ENCODE results near the gene SNX8. TPM values are rescaled to one million over a fixed set of nuclear protein-coding genes. Genes with fewer than 3 reads are reported as not detected.

The SNX8 gene
- total RNA-seq (2022; extraction: Qiagen RNA extraction; ENCODE audit: low read depth) = 49.3 to 121 TPM (median 97.7 TPM) in 5 replicates

GRCh38 chr7:2314209-2314955, at the start of gene SNX8:
TSS of gene SNX8 (minus strand) at chr7:2314441. CDS start at chr7:2314421, 20 bp downstream.

GRCh38 chr7:2354186-2354938, 40.1 kb upstream of the SNX8 start, which contains the start of gene EIF3B:
TSS of gene EIF3B (plus strand) at chr7:2354827. CDS start at chr7:2354922, 95 bp downstream.

GRCh38 chr7:2241580-2242540, 72.4 kb downstream of the SNX8 start, which contains the start of the genes MRM2 and NUDT1:
TSS of gene MRM2 (minus strand) at chr7:2242205. CDS start at chr7:2242169, 36 bp downstream.
TSS of gene NUDT1 (plus strand) at chr7:2242226. CDS start at chr7:2244575, 2,349 bp downstream.

GRCh38 chr7:2232766-2233520, 81.3 kb downstream of the SNX8 start, which contains the start of gene MAD1L1:
TSS of gene MAD1L1 (minus strand) at chr7:2232945. CDS start at chr7:2230133, 2,812 bp downstream.

Other genes starting within 250 kb of the SNX8 start
- 20.0 to 26.2 TPM (median 24.1 TPM) in 5 replicates for gene MAD1L1, start 81.5 kb downstream of the SNX8 start, total RNA-seq (2022; extraction: Qiagen RNA extraction; ENCODE audit: low read depth)
- 48.1 to 57.2 TPM (median 51.9 TPM) in 5 replicates for gene MRM2, start 72.2 kb downstream of the SNX8 start, total RNA-seq (2022; extraction: Qiagen RNA extraction; ENCODE audit: low read depth)
- gene NUDT1, start 72.2 kb downstream of the SNX8 start, total RNA-seq (2022; extraction: Qiagen RNA extraction; ENCODE audit: low read depth) = 80.0 to 110 TPM (median 107 TPM) in 5 replicates
- 222 to 248 TPM (median 229 TPM) in 5 replicates for gene EIF3B, start 40.4 kb upstream of the SNX8 start, total RNA-seq (2022; extraction: Qiagen RNA extraction; ENCODE audit: low read depth)
- gene CHST12, start 89.2 kb upstream of the SNX8 start, total RNA-seq (2022; extraction: Qiagen RNA extraction; ENCODE audit: low read depth) = 9.0 to 13.4 TPM (median 12.1 TPM) in 5 replicates
- not detected in 5 replicates for gene GRIFIN, start 162.0 kb upstream of the SNX8 start, total RNA-seq (2022; extraction: Qiagen RNA extraction; ENCODE audit: low read depth)
- 15.4 to 26.6 TPM (median 25.4 TPM) in 5 replicates for gene LFNG, start 205.3 kb upstream of the SNX8 start, total RNA-seq (2022; extraction: Qiagen RNA extraction; ENCODE audit: low read depth)
- 23.1 to 37.7 TPM (median 33.0 TPM) in 5 replicates for gene BRAT1, start 241.1 kb upstream of the SNX8 start, total RNA-seq (2022; extraction: Qiagen RNA extraction; ENCODE audit: low read depth)
- 10.5 to 13.7 TPM (median 11.7 TPM) in 5 replicates for gene IQCE, start 244.5 kb upstream of the SNX8 start, total RNA-seq (2022; extraction: Qiagen RNA extraction; ENCODE audit: low read depth)

Data from A549 treated with GW870086 at 1 μM for 4 hours (cell line).